Measurements from ENCODE around the gene SLC7A10. TPM values are rescaled to one million over a fixed set of nuclear protein-coding genes. Genes with fewer than 3 reads are reported as not detected.

The SLC7A10 gene
- total RNA-seq, 1 experiment from 2014 or later, result not detected

DNA sequence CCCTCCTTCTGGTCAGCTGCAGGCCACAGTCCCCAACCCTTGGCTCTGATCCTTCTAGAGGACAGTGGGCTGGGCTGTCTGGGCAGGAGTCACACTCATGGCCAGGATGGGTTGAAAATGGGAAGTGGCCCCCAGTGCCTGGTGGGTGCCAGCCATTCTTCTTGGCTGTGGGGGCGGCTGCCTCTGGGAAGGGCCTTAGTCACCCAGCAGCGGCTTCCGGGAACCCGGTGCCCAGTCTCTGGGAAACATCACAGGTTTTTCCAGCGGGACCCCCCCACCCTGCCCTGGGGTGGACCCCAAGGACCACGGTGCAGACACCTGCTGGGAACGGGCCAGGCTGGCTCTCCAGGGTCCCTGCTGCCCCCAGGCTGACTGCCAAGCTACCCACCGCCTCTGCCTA is 27.3 kb upstream of the SLC7A10 start:
- no peaks in the 10 kb centered on the region for H3K9me3 Mint-ChIP-seq (ENCODE audit: unreplicated experiment)
- TF ChIP-seq, protein P1, sequence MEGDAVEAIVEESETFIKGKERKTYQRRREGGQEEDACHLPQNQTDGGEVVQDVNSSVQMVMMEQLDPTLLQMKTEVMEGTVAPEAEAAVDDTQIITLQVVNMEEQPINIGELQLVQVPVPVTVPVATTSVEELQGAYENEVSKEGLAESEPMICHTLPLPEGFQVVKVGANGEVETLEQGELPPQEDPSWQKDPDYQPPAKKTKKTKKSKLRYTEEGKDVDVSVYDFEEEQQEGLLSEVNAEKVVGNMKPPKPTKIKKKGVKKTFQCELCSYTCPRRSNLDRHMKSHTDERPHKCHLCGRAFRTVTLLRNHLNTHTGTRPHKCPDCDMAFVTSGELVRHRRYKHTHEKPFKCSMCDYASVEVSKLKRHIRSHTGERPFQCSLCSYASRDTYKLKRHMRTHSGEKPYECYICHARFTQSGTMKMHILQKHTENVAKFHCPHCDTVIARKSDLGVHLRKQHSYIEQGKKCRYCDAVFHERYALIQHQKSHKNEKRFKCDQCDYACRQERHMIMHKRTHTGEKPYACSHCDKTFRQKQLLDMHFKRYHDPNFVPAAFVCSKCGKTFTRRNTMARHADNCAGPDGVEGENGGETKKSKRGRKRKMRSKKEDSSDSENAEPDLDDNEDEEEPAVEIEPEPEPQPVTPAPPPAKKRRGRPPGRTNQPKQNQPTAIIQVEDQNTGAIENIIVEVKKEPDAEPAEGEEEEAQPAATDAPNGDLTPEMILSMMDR (IDR thresholded peaks at IDR 0.05; ENCODE audit: unreplicated experiment), result no peak
- no peaks in the 10 kb centered on the region for H3K36me3 Mint-ChIP-seq (ENCODE audit: insufficient read depth, unreplicated experiment)
- H3K27me3 Mint-ChIP-seq (ENCODE audit: insufficient read depth, unreplicated experiment), result no peaks in the 10 kb centered on the region
- no peak overlapping the region for H3K4me3 Mint-ChIP-seq (ENCODE audit: unreplicated experiment)
- DNase-seq (ENCODE audit: unreplicated experiment), result no peak
- intact Hi-C loops (cut with micrococcal nuclease), result no loop called here
- no peaks in the 10 kb centered on the region for H3K4me1 Mint-ChIP-seq (ENCODE audit: insufficient read depth, unreplicated experiment)
- ChIA-PET POLR2A (no interaction called here), CTCF (interaction anchor here (1.2 to 3.0 kb wide), 2 partner anchors 11 to 16 kb away, joined by 5 to 14 read pairs; no protein-coding TSS in a partner anchor)
- BruUV-seq (replicated peaks), result no TSS peak
- H3K27ac Mint-ChIP-seq (ENCODE audit: low read depth, unreplicated experiment), result no peak overlapping the region

DNA sequence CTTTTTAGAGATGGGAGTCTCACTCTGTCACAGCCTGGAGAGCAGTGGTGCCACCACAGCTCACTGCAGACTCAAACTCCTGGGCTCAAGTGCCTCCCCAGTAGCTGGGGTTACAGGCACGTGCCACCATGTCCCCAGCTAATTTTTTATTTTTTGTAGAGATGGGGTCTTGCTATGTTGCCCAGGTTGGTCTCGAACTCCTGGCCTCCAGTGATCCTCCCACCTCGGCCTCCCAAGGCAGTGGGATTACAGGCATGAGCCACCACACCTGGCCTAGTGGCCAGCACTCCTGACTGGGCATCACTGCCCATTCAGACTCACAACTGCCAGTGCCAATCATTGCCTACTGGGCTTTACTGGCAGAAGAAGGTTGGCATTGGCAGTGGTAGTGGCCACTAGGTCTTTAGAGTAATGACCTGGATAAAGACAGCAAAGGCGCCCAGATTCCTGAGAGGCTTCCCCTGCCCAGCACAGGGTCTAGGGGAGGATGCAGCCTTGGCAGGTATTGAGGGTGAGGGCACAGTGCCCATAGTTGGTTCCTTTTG is 26.8 kb upstream of the SLC7A10 start:
- H3K4me1 Mint-ChIP-seq (ENCODE audit: insufficient read depth, unreplicated experiment), result no peaks in the 10 kb centered on the region
- H3K4me3 Mint-ChIP-seq (ENCODE audit: unreplicated experiment), result no peak overlapping the region
- ChIA-PET CTCF (interaction anchor here (0.6 to 3.0 kb wide), 3 partner anchors 11 to 179 kb away, joined by 3 to 14 read pairs (median 3); no protein-coding TSS in a partner anchor), POLR2A (no interaction called here)
- no peaks in the 10 kb centered on the region for H3K36me3 Mint-ChIP-seq (ENCODE audit: insufficient read depth, unreplicated experiment)
- BruUV-seq (replicated peaks), result no TSS peak
- intact Hi-C loops (cut with micrococcal nuclease), result no loop called here
- H3K9me3 Mint-ChIP-seq (ENCODE audit: unreplicated experiment), result no peaks in the 10 kb centered on the region
- no peak overlapping the region for H3K27ac Mint-ChIP-seq (ENCODE audit: low read depth, unreplicated experiment)
- DNase-seq (ENCODE audit: unreplicated experiment), result no peak
- H3K27me3 Mint-ChIP-seq (ENCODE audit: insufficient read depth, unreplicated experiment), result no peaks in the 10 kb centered on the region
- TF ChIP-seq, protein P1 (IDR thresholded peaks at IDR 0.05; ENCODE audit: unreplicated experiment), result no peak

DNA sequence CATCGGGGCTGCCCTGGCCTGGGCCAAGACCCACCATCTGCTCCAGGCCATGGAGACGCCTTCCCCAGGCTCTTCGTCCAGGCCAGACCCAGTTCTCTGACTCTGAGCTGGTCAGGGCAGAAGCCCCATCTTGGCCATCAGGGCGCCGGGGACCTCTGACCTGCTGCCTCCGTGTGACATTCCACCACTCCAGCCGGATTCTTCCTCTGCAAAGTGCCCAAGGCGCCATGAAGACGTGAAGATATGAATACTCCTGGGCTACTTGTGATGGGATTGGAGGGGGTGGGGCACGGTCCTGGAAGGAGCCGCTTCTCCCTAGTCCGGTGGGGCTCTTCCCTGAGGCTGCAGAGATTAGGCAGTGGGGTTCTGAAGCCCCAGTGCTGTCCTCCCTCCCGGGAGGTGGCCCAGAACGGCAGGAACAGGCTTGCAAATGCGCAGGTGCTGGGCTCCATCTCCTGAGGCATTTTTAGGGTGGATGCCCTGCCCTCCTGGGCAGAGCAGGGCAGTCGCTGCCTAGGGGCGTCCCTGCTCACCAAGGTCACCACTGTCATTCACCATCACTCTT is 26.0 kb upstream of the SLC7A10 start:
- H3K9me3 Mint-ChIP-seq (ENCODE audit: unreplicated experiment), result no peaks in the 10 kb centered on the region
- H3K27ac Mint-ChIP-seq (ENCODE audit: low read depth, unreplicated experiment), result no peak overlapping the region
- no peaks in the 10 kb centered on the region for H3K4me1 Mint-ChIP-seq (ENCODE audit: insufficient read depth, unreplicated experiment)
- H3K36me3 Mint-ChIP-seq (ENCODE audit: insufficient read depth, unreplicated experiment), result no peaks in the 10 kb centered on the region
- intact Hi-C loops (cut with micrococcal nuclease), result no loop called here
- TF ChIP-seq, protein P1 (IDR thresholded peaks at IDR 0.05; ENCODE audit: unreplicated experiment), result no peak
- DNase-seq (ENCODE audit: unreplicated experiment), result no peak
- BruUV-seq (replicated peaks), result no TSS peak
- H3K4me3 Mint-ChIP-seq (ENCODE audit: unreplicated experiment), result no peak overlapping the region
- CTCF ChIA-PET, result interaction anchor here (0.7 kb wide), 1 partner anchor 162 kb away, joined by 3 read pairs; no protein-coding TSS in a partner anchor
- no peaks in the 10 kb centered on the region for H3K27me3 Mint-ChIP-seq (ENCODE audit: insufficient read depth, unreplicated experiment)
- POLR2A ChIA-PET, result interaction anchor here (0.6 kb wide), 1 partner anchor 311 kb away, joined by 3 read pairs; no protein-coding TSS in a partner anchor

DNA sequence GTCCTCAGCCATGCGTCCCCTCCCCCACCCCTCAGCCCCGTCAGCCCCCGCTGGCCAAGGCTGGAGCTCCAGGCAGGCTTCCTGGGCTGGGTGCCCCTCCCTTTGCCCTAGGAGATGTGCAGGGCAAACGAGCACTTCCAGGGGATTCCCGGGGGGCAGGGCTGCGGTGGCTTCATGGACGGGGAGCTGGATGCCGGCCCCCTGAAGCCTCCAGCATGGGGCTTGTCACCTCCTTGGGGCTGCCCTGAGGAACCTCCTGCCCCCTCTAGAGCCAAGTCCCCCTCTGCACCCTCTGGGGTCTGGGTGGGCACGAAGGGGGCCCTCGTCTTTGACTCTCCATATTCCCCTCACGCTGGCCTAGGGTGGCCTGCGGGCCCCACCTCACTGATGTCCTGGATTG is 25.4 kb upstream of the SLC7A10 start:
- H3K4me3 Mint-ChIP-seq (ENCODE audit: unreplicated experiment), result no peak overlapping the region
- H3K9me3 Mint-ChIP-seq (ENCODE audit: unreplicated experiment), result no peaks in the 10 kb centered on the region
- no TSS peak for BruUV-seq (replicated peaks)
- H3K27ac Mint-ChIP-seq (ENCODE audit: low read depth, unreplicated experiment), result no peak overlapping the region
- no peaks in the 10 kb centered on the region for H3K4me1 Mint-ChIP-seq (ENCODE audit: insufficient read depth, unreplicated experiment)
- ChIA-PET POLR2A (no interaction called here), CTCF (no interaction called here)
- intact Hi-C loops (cut with micrococcal nuclease), result no loop called here
- H3K36me3 Mint-ChIP-seq (ENCODE audit: insufficient read depth, unreplicated experiment), result no peaks in the 10 kb centered on the region
- TF ChIP-seq, protein P1 (IDR thresholded peaks at IDR 0.05; ENCODE audit: unreplicated experiment), result no peak
- H3K27me3 Mint-ChIP-seq (ENCODE audit: insufficient read depth, unreplicated experiment), result no peaks in the 10 kb centered on the region
- no peak for DNase-seq (ENCODE audit: unreplicated experiment)
